NCI-H1436 treated with DMSO at 0.1 percent for 48 hours (cell line): ENCODE measurements around the gene SHH.

Source experiments
- DNase-seq: peaks from one replicate; lab custom pipeline; 2025; lab: John Stamatoyannopoulos, UW

SHH gene

GRCh38 chr7:155792315-155792960, 19.8 kb downstream of the SHH start:
- no peak for DNase-seq

DNA sequence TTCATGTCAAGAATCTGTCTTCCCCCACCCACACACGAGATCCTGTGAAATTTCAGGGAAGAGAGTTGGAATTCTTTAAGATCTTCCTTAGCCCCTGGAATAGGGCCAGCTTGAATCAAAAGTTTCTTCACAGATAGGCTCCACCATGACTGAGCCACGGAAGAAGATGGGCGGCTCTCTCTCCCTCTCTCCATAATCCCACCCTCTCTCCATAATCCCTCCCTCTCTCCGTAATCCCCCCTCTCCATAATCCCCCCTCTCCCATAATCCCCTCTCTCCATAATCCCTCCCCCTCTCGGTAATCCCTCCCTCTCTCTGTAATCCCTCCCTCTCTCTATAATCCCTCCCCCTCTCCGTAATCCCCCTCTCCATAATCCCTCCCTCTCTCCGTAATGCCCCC, 20.4 kb downstream of the SHH start:
- DNase-seq: no peak

DNA sequence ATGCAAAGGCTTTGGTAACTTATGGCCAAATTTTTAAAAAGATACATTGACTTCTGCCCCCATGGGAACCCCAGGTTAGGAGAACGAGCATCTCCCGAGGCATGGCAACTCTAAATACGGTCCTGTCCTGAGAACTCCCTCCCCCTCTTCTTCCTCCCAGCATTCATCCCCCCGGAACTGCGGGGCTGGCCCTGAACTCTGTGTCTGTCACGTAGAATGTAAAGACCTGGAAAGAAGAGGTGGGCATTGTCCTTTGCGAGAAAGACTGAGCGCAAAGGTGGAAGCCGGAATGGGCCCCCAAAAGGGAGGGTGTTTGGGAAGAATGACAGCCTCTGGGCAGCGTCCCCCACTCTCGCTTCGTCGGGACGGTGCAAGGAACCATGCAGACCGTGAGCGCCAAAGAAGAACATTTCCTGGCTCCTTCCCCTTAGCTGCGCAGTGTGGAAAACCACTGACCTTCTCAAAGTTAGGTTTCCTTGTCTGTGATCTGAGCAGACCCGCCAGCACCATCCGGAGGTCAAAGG, 21.0 kb downstream of the SHH start:
- DNase-seq: no peak

DNA sequence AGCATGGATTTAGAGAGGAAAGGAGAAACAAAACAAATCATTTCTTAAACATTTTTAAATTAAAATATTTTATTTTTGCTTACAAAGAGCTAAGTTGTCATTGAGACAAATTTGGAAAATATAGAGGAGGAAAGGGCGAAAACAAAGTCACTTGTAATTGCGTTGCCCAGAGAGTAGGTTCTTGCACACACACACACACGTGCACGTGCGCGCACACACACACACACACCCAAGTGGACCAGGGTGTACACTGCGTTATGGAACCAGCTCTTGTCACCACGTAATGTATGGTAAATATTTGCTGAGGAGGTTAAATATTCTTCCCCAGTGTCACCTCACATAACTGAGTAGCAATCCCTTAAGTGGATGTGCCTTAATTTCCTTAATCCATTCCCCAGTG, 21.6 kb downstream of the SHH start:
- DNase-seq: no peak

- no peak for DNase-seq
Observed at GRCh38 chr7:155789001-155789725, 23.1 kb downstream of the SHH start.

- no peak for DNase-seq
Observed at GRCh38 chr7:155788616-155789000, 23.7 kb downstream of the SHH start.

DNA sequence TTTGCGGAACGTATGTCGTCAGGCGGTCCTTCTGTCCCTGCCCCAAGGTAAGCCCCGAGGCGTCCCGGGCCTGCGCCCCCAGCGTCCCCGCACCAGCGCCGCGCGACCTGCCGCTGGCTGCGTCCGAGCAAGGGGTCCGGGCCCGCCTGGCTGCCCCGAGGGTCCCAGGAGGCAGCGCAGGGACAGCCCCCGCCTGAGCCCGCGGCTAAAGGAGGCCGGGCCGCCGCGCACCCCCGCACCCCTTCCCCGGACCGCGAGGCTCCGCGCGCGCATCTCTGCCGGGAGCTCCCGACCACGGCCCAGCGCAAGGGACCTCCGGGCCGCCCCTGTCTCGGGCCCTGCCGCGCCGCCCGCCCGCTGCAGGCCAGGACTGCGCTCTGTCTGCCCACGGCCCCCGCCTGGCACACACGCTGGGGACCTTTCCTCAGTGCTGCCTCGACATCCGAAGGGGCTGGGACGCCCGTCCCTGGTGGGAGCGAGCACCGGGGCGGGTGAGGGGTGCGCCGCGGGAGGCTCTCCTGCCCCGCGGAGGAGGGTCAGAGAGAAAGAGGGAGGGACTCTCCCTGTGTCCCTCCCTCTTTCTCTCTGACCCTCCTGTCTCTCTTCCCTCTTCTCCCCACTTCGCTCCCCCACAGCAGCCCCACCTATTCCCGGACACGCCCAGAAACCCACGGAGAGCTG, 25.0 kb downstream of the SHH start:
- DNase-seq: no peak

DNA sequence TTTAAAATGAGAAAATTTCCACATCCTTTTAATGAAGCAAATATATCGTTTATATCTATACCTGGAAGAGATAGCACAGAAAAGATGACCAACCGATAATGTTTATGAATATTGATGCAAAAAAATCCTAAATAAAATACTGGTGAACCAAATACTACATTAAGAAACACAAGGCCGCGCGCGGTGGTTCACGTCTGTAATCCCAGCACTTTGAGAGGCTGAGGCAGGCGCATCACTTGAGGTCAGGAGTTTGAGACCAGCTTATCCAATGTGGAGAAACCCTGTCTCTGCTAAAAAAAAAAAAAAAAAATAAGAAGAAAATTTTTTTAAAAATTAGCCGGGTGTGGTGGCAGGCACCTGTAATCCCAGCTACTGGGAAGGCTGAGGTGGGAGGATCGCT, 25.8 kb downstream of the SHH start:
- DNase-seq: no peak

DNA sequence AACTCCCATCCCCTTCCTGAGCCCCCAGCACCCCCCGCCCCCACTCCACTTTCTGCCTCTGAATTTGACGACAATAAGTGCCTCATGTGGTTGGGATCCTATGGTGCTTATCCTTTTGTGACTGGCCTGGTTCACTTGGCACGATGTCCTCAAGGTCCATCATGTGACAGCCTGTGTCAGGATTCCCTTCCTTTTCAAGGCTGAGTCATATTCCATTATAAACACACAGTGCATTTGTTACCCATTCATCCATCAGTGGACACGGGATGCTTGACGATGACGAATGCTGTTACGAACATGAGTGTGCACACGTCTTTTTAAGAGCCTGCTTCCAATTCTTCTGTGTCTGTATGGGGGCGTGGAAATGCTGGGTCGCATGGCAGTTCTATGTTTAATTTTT, 26.7 kb downstream of the SHH start:
- DNase-seq: no peak

DNA sequence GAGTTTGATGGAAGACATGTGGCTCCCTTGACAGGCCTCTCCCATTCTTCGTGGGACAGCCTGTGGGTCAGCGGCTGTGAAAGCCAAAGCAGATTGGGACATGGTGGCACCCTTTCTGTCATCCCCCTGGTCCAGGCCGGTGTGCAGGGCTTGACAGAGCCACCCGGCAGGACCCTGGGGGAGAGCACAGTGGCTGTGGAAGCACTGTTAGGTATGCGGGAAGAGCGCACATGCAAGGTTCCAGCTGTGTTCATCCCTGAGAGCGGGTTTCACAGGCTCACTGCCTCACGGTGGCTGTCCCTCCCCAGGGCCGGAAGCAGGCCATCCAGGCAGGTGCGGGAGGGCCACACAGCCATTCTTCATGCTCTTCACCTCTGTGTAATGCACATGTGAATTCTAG, 29.8 kb downstream of the SHH start:
- DNase-seq: no peak

- no peak for DNase-seq
Observed at GRCh38 chr7:155781433-155781832, 30.8 kb downstream of the SHH start.

- DNase-seq: no peak
Observed at GRCh38 chr7:155780884-155781283, 31.4 kb downstream of the SHH start.

GRCh38 chr7:155778349-155778748, 33.9 kb downstream of the SHH start:
- no peak for DNase-seq

DNA sequence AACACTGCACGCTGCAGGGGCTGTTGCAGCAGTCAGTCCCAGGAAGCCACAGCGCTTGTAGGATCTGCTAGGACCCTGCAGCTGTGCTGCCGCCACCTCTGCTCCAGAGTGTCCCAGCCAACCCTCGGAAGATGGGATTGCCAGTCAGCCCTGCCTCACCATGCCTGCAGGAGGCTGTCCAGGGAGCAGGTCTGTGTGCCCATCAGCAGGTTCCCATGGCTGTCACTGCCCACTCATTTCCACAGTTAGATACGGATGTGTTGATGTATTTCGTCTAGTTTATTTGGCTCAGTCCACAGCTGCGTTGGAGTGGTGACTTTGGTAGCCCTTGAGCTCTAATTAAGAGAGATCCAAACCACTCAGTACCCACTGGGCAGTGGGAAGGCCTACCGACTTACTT, 35.7 kb downstream of the SHH start:
- no peak for DNase-seq

DNA sequence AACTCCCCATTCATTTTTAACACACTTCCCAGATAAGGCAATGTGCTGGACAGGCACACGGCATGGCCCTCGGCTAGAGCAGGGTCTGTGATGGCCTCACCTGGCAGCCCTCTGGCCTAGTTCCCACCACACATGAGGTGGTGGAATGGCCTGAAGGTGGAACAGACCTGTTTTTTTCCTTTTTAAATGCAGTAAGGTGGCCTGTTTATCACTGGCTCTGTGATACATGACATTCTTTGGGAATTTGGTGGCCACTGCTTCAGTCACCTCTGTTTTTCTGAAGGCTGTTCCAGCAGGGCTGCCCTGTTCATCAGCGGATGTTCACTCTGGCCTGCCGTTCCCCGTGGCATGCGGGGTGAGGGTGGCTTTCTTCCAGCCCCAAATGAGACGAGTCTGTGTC, 36.6 kb downstream of the SHH start:
- no peak for DNase-seq

- no peak for DNase-seq
Observed at GRCh38 chr7:155774947-155775346, 37.3 kb downstream of the SHH start.

- no peak for DNase-seq
Observed at GRCh38 chr7:155773531-155773930, 38.7 kb downstream of the SHH start.

DNA sequence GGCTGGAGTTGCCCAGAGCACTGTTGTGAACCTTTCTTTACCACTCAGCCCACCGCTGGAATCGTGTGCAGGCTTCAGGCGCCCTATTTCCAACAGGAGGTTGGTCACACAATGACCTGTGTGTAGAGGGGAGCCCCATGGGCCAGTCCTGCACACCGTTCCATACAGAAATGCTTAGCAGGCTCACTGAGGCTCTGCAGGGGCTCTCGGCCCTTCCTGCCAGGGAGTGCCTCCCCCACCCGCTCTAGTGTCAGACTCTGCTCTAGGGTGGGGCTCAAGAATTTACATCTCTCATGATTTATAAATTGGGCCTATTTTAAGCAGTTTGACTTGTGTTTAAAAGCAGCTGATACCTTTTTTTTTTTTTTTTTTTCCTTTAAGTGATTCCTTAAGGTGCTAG, 42.0 kb downstream of the SHH start:
- DNase-seq: no peak

GRCh38 chr7:155769701-155770100, 42.6 kb downstream of the SHH start:
- no peak for DNase-seq

DNA sequence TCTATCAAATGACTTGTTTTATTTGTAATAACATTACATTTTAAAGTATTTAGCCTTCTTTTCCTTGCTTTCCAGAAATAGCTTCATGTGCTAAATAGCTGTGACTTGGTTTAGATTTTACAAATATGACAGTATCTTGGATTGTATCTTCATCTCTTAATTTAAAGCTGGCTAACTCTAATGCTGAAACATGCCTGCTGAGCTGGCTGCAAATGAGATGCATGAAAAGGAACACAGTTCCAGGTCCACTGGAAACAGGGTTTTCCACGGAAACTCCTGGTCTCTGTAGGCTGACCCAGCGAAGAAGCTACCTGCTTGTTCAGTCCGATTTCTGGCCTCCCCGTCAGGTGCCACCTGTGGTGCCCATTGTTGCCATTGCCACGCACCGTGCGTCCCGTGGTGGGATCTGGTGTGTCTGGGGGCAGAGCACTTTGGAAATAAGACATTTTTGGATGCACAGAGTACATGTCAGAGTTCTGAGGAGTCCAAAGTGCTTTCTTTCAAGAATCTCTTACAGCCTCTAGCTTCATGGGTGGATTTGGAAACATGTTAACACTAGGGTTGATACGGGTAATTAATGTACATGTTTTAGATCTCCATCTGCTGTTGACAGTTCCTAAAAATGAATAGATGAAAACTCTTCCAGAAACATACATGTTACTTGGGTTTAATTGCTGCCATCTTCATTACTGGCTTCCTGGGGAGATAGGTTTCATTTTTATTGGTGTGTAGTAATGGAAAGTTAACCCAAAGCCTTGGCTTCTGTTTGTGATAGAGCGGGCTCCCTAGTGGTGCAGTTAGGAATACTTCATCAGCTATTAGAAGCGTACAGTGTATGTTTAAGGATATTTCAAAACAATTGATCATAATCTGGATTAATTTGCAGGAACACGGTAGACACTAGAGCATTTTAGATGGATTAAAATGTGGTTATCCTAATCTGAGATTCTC, 45.0 kb downstream of the SHH start:
- DNase-seq: no peak

DNA sequence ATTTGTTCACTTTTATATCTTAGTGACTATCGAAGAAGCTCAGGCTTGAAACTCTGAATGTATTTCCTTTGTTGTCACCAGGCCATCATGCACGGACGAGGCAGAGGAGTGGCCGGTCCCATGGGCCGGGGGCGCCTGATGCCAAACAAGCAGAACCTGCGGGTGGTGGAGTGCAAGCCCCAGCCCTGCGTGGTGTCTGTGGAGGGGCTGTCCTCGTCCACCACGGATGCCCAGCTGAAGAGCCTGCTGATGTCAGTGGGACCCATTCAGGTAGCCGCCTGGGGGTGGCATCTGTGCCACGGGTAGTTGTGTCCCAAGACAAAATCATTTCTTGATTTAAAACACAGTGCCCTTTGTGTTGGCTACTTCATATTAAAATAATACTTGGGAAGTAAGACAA, 45.9 kb downstream of the SHH start:
- DNase-seq: no peak

GRCh38 chr7:155765458-155765857, 46.8 kb downstream of the SHH start:
- DNase-seq: no peak
